OCI-LY7 (cell line): Measurements from ENCODE around the gene CNTRL. TPM values are rescaled to one million over a fixed set of nuclear protein-coding genes. Genes with fewer than 3 reads are reported as not detected.

Source experiments
- BruUV-seq: library from RNA; stranded (reverse); fragments of 400-500 nt; replicated peaks from 2 replicates; lab custom pipeline; 2021; lab: Mats Ljungman, UMichigan
- CTCF ChIA-PET: fragments of 300-600 bp; sonication (Branson Sonifier 250); formaldehyde crosslinking; loops from one replicate; lab custom pipeline; 2022; ENCODE audit warnings: antibody characterized with exemption; ENCODE audit not compliant: unreplicated experiment; lab: Charles Lee
- POLR2A ChIA-PET: fragments of 300-600 bp; sonication (Branson Sonifier 250); formaldehyde crosslinking; loops from one replicate; lab custom pipeline; 2022; ENCODE audit warnings: antibody characterized with exemption; lab: Charles Lee
- DNase-seq: peaks from one replicate; pipeline ENCODE4 v3.0.0-alpha.2; 2015; ENCODE audit warnings: low spot score
- H2AFZ ChIP-seq: fragments of 200-600 bp; sonication (generic), shearing (Covaris generic); 2 replicates; pipeline ENCODE4 v1.6.1; 2014; ENCODE audit warnings: mild to moderate bottlenecking, antibody characterized with exemption, low read length, moderate library complexity
- H3K27ac ChIP-seq: fragments of 200-600 bp; sonication (generic); 2 replicates; pipeline ENCODE4 v1.5.1; 2014; ENCODE audit warnings: mixed run types, low read depth, mild to moderate bottlenecking, moderate library complexity, low read length, inconsistent platforms; ENCODE audit not compliant: poor library complexity, severe bottlenecking
- H3K36me3 ChIP-seq: fragments of 200-600 bp; sonication (generic); 2 replicates; pipeline ENCODE4 v1.6.1; 2014; ENCODE audit warnings: mild to moderate bottlenecking, antibody characterized with exemption, low read length, moderate library complexity, mixed read lengths; ENCODE audit not compliant: insufficient read depth
- H3K4me1 ChIP-seq: fragments of 200-600 bp; sonication (generic); 2 replicates; pipeline ENCODE4 v1.5.1; 2014; ENCODE audit warnings: mild to moderate bottlenecking, low read length; ENCODE audit not compliant: insufficient read depth, poor library complexity, severe bottlenecking
- H3K4me2 ChIP-seq: fragments of 200-600 bp; sonication (generic); 2 replicates; pipeline ENCODE4 v1.6.1; 2014; ENCODE audit warnings: mild to moderate bottlenecking, low read length
- H3K4me3 ChIP-seq: fragments of 200-600 bp; sonication (generic); 2 replicates; pipeline ENCODE4 v1.5.1; 2014; ENCODE audit warnings: mild to moderate bottlenecking, low read depth, low read length; ENCODE audit not compliant: poor library complexity, severe bottlenecking
- H3K79me2 ChIP-seq: fragments of 200-600 bp; sonication (generic); 2 replicates; pipeline ENCODE4 v1.6.1; 2016; ENCODE audit warnings: low read depth, mild to moderate bottlenecking, low read length, moderate library complexity, mixed read lengths; ENCODE audit not compliant: insufficient read depth
- H3K9me2 ChIP-seq: fragments of 200-600 bp; sonication (generic); 2 replicates; pipeline ENCODE4 v1.6.1; 2016; ENCODE audit warnings: mild to moderate bottlenecking, low read length, mixed read lengths; ENCODE audit not compliant: insufficient read depth
- H3K9me3 ChIP-seq: fragments of 200-600 bp; sonication (generic); 2 replicates; pipeline ENCODE4 v1.6.1; 2014; ENCODE audit warnings: mild to moderate bottlenecking, mixed run types, low read length, mixed read lengths
- H4K20me1 ChIP-seq: fragments of 200-600 bp; sonication (generic); 2 replicates; pipeline ENCODE4 v1.6.1; 2014; ENCODE audit warnings: mild to moderate bottlenecking, antibody characterized with exemption, low read length, moderate library complexity, mixed read lengths; ENCODE audit not compliant: insufficient read depth
- EZH2phosphoT487 ChIP-seq: fragments of 200-600 bp; sonication (generic); IDR thresholded peaks from 2 replicates; pipeline ENCODE4 v1.6.1; 2018; ENCODE audit warnings: low read depth, borderline replicate concordance, mild to moderate bottlenecking, mixed run types, antibody characterized with exemption, low read length, moderate library complexity, mixed read lengths
- intact Hi-C: fragments of 100-400 bp; cut with micrococcal nuclease; formaldehyde crosslinking; loops from one replicate; pipeline ENCODE4 v1.10.0; 2022; ENCODE audit not compliant: unreplicated experiment
- total RNA-seq, 2 experiments: library from RNA; depleted of rRNA in 1 of 2; stranded (reverse); fragments of >200 nt in 1 of 2; shearing (Covaris generic) in 1 of 2; gene quantifications; 2 replicates each; pipeline ENCODE4 v1.2.3, GENCODE V29; 2014 to 2022
- TF ChIP-seq, protein P1 (sequence below): fragments of 200-600 bp; sonication (generic); conservative IDR thresholded peaks from 2 replicates; pipeline ENCODE4 v1.5.1; 2014; ENCODE audit warnings: mild to moderate bottlenecking, antibody characterized with exemption, low read length, moderate library complexity, mixed read lengths

CNTRL gene
- total RNA-seq, 2 experiments from 2014 or later: 81.4 to 113 TPM

DNA sequence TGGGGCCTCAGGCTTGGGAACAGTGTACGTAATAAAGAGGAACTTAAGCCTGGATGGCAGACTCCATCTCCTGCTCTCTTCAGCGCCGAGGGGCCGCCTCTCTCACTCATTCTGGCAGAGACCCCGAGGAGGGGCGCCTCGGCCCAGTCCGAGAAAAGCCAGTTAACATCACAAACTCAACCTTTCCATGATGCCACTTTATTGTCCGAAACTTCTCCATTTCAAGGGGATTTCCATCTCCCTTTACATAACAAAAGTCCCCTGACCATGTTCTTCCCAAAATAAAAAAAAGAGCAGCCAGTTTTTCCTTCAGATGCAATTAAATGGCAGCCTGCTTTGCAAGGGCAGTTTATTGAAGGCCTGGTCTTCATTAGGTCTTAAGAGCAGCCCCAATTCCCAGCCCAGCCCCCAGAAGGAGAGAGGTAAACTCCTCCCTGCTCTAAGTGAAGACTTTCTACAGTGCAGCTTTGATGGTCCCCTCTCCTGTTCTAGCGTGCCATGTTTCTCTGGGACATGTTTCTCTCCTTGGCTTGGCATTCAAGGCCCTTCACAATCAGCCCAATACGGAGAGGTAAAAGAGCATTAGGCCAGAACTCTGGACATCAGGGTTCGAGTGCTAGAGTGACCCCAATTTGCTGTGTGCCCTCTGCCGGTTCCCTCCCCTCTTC is 146.4 kb downstream of the CNTRL start:
- Histone ChIP-seq H3K27ac (no peak overlapping the region), H3K9me3 (no peaks in the 10 kb centered on the region), H3K4me3 (no peak overlapping the region), H3K4me2 (no peak overlapping the region), H3K36me3 (0 out of 2 replicates have a peak, but pooled peaks cover 4% of the 10 kb centered on the region), H3K79me2 (no peaks in the 10 kb centered on the region), H3K4me1 (peaks cover 3% of the 10 kb centered on the region), H2AFZ (no peak overlapping the region), H3K9me2 (no peaks in the 10 kb centered on the region), H4K20me1 (no peaks in the 10 kb centered on the region)
- no peak for DNase-seq
- no TSS peak for BruUV-seq
- intact Hi-C loops: no loop called here
- TF ChIP-seq, protein P1, sequence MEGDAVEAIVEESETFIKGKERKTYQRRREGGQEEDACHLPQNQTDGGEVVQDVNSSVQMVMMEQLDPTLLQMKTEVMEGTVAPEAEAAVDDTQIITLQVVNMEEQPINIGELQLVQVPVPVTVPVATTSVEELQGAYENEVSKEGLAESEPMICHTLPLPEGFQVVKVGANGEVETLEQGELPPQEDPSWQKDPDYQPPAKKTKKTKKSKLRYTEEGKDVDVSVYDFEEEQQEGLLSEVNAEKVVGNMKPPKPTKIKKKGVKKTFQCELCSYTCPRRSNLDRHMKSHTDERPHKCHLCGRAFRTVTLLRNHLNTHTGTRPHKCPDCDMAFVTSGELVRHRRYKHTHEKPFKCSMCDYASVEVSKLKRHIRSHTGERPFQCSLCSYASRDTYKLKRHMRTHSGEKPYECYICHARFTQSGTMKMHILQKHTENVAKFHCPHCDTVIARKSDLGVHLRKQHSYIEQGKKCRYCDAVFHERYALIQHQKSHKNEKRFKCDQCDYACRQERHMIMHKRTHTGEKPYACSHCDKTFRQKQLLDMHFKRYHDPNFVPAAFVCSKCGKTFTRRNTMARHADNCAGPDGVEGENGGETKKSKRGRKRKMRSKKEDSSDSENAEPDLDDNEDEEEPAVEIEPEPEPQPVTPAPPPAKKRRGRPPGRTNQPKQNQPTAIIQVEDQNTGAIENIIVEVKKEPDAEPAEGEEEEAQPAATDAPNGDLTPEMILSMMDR: no peak
- no peak for TF ChIP-seq EZH2phosphoT487
- POLR2A ChIA-PET: no interaction called here
- CTCF ChIA-PET: interaction anchor here (0.6 kb wide), 1 partner anchor 60 kb away, joined by 4 read pairs; no protein-coding TSS in a partner anchor

DNA sequence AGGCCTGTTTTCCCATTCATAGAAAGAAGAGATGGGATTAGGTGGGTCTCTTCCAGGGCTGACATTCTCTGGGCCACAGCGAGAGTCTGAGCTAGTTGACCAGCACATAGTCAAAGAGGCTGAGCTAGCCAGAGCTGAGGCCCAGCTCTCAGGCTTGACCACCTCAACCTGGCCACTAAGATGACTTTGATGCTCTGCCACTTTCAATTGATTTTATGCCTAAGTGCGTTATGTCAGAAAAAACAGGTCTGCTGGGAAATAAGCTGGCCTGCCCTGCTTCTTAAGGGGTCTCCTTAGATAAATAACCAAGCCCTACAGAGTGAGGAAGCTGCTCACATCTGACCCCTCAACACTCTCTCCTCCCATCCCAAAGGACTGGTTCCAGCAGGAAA is 146.9 kb downstream of the CNTRL start:
- ChIA-PET POLR2A (interaction anchor here (0.6 kb wide), 1 partner anchor 381 kb away, joined by 6 read pairs; no protein-coding TSS in a partner anchor), CTCF (interaction anchor here (0.6 kb wide), 1 partner anchor 59 kb away, joined by 4 read pairs; no protein-coding TSS in a partner anchor)
- intact Hi-C loops: no loop called here
- Histone ChIP-seq H3K9me2 (no peaks in the 10 kb centered on the region), H3K4me2 (no peak overlapping the region), H2AFZ (no peak overlapping the region), H3K9me3 (no peaks in the 10 kb centered on the region), H3K36me3 (no peaks in the 10 kb centered on the region), H3K79me2 (no peaks in the 10 kb centered on the region), H3K27ac (no peak overlapping the region), H4K20me1 (no peaks in the 10 kb centered on the region), H3K4me1 (peaks cover 3% of the 10 kb centered on the region), H3K4me3 (no peak overlapping the region)
- no peak for TF ChIP-seq EZH2phosphoT487
- TF ChIP-seq, protein P1: no peak
- no TSS peak for BruUV-seq
- no peak for DNase-seq

DNA sequence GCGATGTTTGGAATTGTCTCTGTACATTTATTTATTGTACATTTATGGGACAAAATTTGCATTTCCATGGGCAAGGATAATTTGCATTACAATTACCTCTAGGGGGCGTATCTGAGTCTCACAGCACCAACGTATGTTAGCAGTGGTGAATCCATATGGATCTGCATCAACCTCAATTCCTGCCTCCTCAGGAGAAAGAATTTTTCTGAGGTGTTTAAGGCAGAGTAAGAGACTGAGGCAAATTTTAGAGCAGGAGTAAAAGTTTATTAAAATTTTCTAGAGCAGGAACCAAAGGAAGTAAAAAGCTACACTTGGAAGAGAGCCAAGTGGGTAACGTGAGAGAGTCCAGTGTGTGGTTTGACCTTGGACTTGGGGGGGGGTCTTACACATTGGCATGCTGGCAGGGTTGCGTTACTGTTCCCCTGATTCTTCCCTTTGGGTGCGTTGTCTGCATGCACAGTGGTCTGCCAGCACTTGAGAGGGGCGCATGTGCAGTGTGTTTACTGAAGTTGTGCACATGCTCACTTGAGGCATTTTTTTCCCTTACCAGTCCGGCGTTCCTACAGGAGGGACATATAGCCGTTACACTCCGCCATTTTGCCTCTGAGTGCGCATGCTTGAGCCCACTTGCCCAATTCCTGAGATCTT is 147.9 kb downstream of the CNTRL start:
- peak; percentile 37 for DNase-seq
- CTCF ChIA-PET: no interaction called here
- no peaks in the 10 kb centered on the region for H3K79me2 ChIP-seq
- peaks cover 3% of the 10 kb centered on the region for H3K4me1 ChIP-seq
- no TSS peak for BruUV-seq
- H2AFZ ChIP-seq: no peak overlapping the region
- no peaks in the 10 kb centered on the region for H4K20me1 ChIP-seq
- no peaks in the 10 kb centered on the region for H3K9me3 ChIP-seq
- H3K36me3 ChIP-seq: no peaks in the 10 kb centered on the region
- POLR2A ChIA-PET: no interaction called here
- no peaks in the 10 kb centered on the region for H3K9me2 ChIP-seq
- no peak overlapping the region for H3K4me3 ChIP-seq
- H3K4me2 ChIP-seq: no peak overlapping the region
- no peak for TF ChIP-seq EZH2phosphoT487
- TF ChIP-seq, protein P1: peak; percentile 84
- intact Hi-C loops: no loop called here
- no peak overlapping the region for H3K27ac ChIP-seq
